ENCODE measurements around the gene TPST1. TPM values are rescaled to one million over a fixed set of nuclear protein-coding genes. Genes with fewer than 3 reads are reported as not detected.

TPST1 gene
- total and polyA plus RNA-seq, 2 of the 8 experiments (the other 6 are each of a cell fraction or from before 2014, with no cell fraction given), result 8.2 to 18.4 TPM

GRCh38 chr7:66279912-66280311 lies 74.8 kb downstream of the TPST1 start (continued):
- TF ChIP-seq CREB1 (IDR thresholded peaks at IDR 0.05), result no peak
- TF ChIP-seq ATF2 (IDR thresholded peaks at IDR 0.05; ENCODE audit: low read length), result no peak
- no peak for TF ChIP-seq KDM1A (IDR thresholded peaks at IDR 0.05; ENCODE audit: borderline replicate concordance, low read length)
- TF ChIP-seq NANOG (IDR thresholded peaks at IDR 0.05; ENCODE audit: insufficient read depth, low read depth, low read length, poor library complexity, severe bottlenecking), result no peak

Data from H1 (cell line).